Neural progenitor cell (in vitro differentiated cells): ENCODE measurements around the gene ICAM3. TPM values are rescaled to one million over a fixed set of nuclear protein-coding genes. Genes with fewer than 3 reads are reported as not detected.
A peak's percentile ranks its signal among the peaks of the same experiment; 100 is the strongest.
"Not testable (repeated sequence)": the region's sequence is repeated elsewhere in the genome, so short reads cannot be mapped to it uniquely, and the experiment has no call there.

Source experiments
- DNase-seq: peaks from one replicate; pipeline ENCODE4 v3.0.0-alpha.2; 2016; ENCODE audit warnings: low spot score
- H2AFZ ChIP-seq: fragments of 200-600 bp; sonication (generic); replicated peaks from 2 replicates; pipeline ENCODE4 v1.6.1; 2016; ENCODE audit warnings: antibody characterized with exemption
- H3F3A ChIP-seq: fragments of 200-600 bp; sonication (generic); 2 replicates; pipeline ENCODE4 v1.6.1; 2016; ENCODE audit warnings: antibody characterized with exemption, low read depth
- H3K27ac ChIP-seq: fragments of 200-600 bp; sonication (generic); 2 replicates; pipeline ENCODE4 v1.5.1; 2016; ENCODE audit warnings: mild to moderate bottlenecking
- H3K27me3 ChIP-seq: fragments of 200-600 bp; sonication (generic); 2 replicates; pipeline ENCODE4 v1.6.1; 2016; ENCODE audit warnings: mild to moderate bottlenecking, moderate library complexity
- H3K36me3 ChIP-seq: fragments of 200-600 bp; sonication (generic); 2 replicates; pipeline ENCODE4 v1.5.1; 2016
- H3K4me1 ChIP-seq: fragments of 200-600 bp; sonication (generic); 2 replicates; pipeline ENCODE4 v1.6.1; 2016; ENCODE audit warnings: mixed run types
- H3K4me2 ChIP-seq: fragments of 200-600 bp; sonication (generic); 2 replicates; pipeline ENCODE4 v1.6.1; 2016
- H3K4me3 ChIP-seq: fragments of 200-600 bp; sonication (generic); 2 replicates; pipeline ENCODE4 v1.5.1; 2016
- H3K79me2 ChIP-seq: fragments of 200-600 bp; sonication (generic); 2 replicates; pipeline ENCODE4 v1.6.1; 2016; ENCODE audit warnings: low read depth
- H3K9ac ChIP-seq: fragments of 200-600 bp; sonication (generic); 2 replicates; pipeline ENCODE4 v1.6.1; 2016
- H3K9me3 ChIP-seq: fragments of 200-600 bp; sonication (generic); 2 replicates; pipeline ENCODE4 v1.5.1; 2016; ENCODE audit warnings: low read depth
- H4K20me1 ChIP-seq: fragments of 200-600 bp; sonication (generic); 2 replicates; pipeline ENCODE4 v1.6.1; 2016; ENCODE audit warnings: low read depth
- H3K27ac Mint-ChIP-seq: 3 replicates; pipeline ENCODE4 v1.8.0; 2021; ENCODE audit warnings: mixed read lengths
- H3K27me3 Mint-ChIP-seq: 2 replicates; pipeline ENCODE4 v1.8.0; 2022; ENCODE audit warnings: low read depth, mild to moderate bottlenecking, inconsistent platforms, moderate library complexity, mixed read lengths; ENCODE audit not compliant: insufficient read depth
- H3K36me3 Mint-ChIP-seq: 3 replicates; pipeline ENCODE4 v1.8.0; 2021; ENCODE audit warnings: mixed read lengths
- H3K4me1 Mint-ChIP-seq: 3 replicates; pipeline ENCODE4 v1.8.0; 2021; ENCODE audit warnings: mixed read lengths
- H3K4me3 Mint-ChIP-seq: 3 replicates; pipeline ENCODE4 v1.8.0; 2021; ENCODE audit warnings: mild to moderate bottlenecking, moderate library complexity, mixed read lengths
- H3K9me3 Mint-ChIP-seq: 3 replicates; pipeline ENCODE4 v1.8.0; 2020; ENCODE audit warnings: mixed read lengths
- CTCF ChIP-seq: fragments of 200-600 bp; sonication (generic); IDR thresholded peaks from 2 replicates; pipeline ENCODE4 v1.5.1; 2017; ENCODE audit warnings: antibody characterized with exemption, mild to moderate bottlenecking
- EZH2 ChIP-seq: fragments of 200-600 bp; sonication (generic); IDR thresholded peaks from 2 replicates; pipeline ENCODE4 v1.6.1; 2017; ENCODE audit warnings: antibody characterized with exemption, mild to moderate bottlenecking, moderate library complexity
- EZH2phosphoT487 ChIP-seq: fragments of 200-600 bp; sonication (generic); IDR thresholded peaks from 2 replicates; pipeline ENCODE4 v1.6.1; 2017; ENCODE audit warnings: antibody characterized with exemption
- total RNA-seq: library from RNA; depleted of rRNA; stranded (reverse); fragments of >200 nt; gene quantifications from 2 replicates; pipeline ENCODE4 v1.2.3, GENCODE V29; 2015; ENCODE audit warnings: low replicate concordance

Gene ICAM3
- total RNA-seq, 1 donor from 2014 or later = 1.3 TPM

DNA sequence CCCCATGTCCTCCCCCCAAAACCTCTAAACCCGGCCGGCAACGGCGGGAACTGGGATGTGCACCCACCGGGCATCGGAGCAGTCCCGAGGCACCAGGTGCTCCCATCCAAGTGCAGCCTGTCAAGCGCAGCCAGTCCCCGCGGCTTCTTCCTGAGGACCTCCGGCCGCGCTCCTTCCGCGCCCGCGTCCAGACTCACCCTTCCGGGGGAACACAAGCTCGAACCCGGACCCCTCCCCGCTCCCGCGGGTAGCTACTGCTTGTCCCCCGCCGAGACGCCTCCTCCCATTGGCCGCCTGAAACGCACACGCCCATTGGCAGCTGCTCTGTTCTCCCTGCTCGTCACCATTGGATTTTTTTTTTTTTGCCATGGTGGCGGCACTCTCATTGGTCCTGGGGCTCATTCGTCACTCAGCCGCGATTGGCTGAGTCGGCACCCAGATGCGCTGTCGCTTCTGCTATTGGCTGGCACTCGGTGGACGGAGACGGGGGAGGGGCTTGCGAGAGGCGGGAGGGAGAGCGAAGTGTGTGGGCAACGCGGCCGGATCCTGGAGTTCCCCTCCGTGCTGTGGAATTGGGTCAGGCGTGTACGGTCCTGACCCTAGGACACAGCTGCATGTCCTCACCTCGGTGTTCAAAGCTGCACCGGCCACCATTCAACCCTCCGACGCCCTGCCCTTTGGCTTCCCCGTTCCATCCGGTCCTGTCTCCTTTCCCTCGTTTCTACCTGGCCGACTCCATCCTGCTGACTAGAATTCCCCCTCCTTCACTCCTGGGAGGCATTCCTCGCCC is 41.1 kb upstream of the ICAM3 start, which contains the start of gene TYK2:
Gene TYK2, minus strand, starts transcription at position 260 of the 790 bp plus-strand sequence. CDS start 2,166 bp downstream, outside the sequence.
- Histone ChIP-seq H3K36me3 (no peaks in the 10 kb centered on the region), H4K20me1 (no peaks in the 10 kb centered on the region), H3K4me3 (peak within 1 kb of the TSS; percentile 72), H2AFZ (peak within 1 kb of the TSS; percentile 86), H3K9ac (peak within 1 kb of the TSS; percentile 47), H3K79me2 (peaks cover 11% of the 10 kb centered on the region), H3F3A (peaks cover 10% of the 10 kb centered on the region), H3K9me3 (no peaks in the 10 kb centered on the region), H3K27ac (no peak within 1 kb of the TSS), H3K27me3 (no peaks in the 10 kb centered on the region), H3K4me2 (peak within 1 kb of the TSS; percentile 88), H3K4me1 (peaks cover 4% of the 10 kb centered on the region)
- Mint-ChIP-seq H3K27me3 (peaks cover 2% of the 10 kb centered on the region), H3K4me1 (peaks cover 9% of the 10 kb centered on the region), H3K27ac (peak within 1 kb of the TSS; percentile 65), H3K36me3 (peaks cover 8% of the 10 kb centered on the region), H3K4me3 (peak within 1 kb of the TSS; percentile 93), H3K9me3 (no peaks in the 10 kb centered on the region)
- no peak for TF ChIP-seq EZH2
- TF ChIP-seq EZH2phosphoT487 = no peak
- no peak for TF ChIP-seq CTCF
- peak; percentile 98 for DNase-seq

DNA sequence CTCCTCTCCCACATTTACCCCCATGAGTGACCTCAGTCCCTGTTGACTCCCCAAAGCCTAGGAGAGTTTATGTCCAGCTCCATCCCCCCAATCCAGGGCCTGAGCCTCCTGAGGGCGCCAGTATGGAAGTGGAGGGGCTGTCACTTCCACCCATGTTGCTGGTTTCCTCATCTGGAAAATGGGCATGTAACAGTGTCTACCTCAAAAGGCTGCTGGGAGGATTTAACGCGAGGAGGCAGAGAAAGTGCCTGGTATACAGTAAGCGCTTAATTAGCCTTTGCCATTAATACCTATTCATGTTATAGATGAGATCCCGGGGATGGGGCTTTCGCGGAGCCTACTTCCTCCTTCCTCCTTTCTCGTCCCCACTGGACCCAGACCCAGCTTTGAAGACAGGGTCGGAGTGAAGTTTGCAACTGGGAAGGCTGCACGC is 40.5 kb upstream of the ICAM3 start:
- Histone ChIP-seq H3F3A (peaks cover 10% of the 10 kb centered on the region), H3K4me2 (peak overlapping the region; percentile 83), H3K9me3 (no peaks in the 10 kb centered on the region), H3K9ac (peak overlapping the region; percentile 47), H3K27me3 (no peaks in the 10 kb centered on the region), H3K79me2 (peaks cover 11% of the 10 kb centered on the region), H3K36me3 (no peaks in the 10 kb centered on the region), H4K20me1 (no peaks in the 10 kb centered on the region), H3K4me1 (peaks cover 4% of the 10 kb centered on the region), H3K27ac (no peak overlapping the region), H3K4me3 (peak overlapping the region; percentile 72), H2AFZ (peak overlapping the region; percentile 86)
- H3K9me3 Mint-ChIP-seq = no peaks in the 10 kb centered on the region
- H3K4me1 Mint-ChIP-seq = peaks cover 9% of the 10 kb centered on the region
- no peak for TF ChIP-seq EZH2
- DNase-seq = no peak
- H3K27me3 Mint-ChIP-seq = peaks cover 2% of the 10 kb centered on the region
- H3K36me3 Mint-ChIP-seq = peaks cover 10% of the 10 kb centered on the region
- no peak overlapping the region for H3K27ac Mint-ChIP-seq
- peak overlapping the region; percentile 93 for H3K4me3 Mint-ChIP-seq

GRCh38 chr19:10378124-10378523 is 38.7 kb upstream of the ICAM3 start:
- no peak overlapping the region for H2AFZ ChIP-seq
- DNase-seq = no peak
- H4K20me1 ChIP-seq = no peaks in the 10 kb centered on the region
- no peaks in the 10 kb centered on the region for H3K9me3 Mint-ChIP-seq
- H3K27me3 Mint-ChIP-seq = no peaks in the 10 kb centered on the region
- no peak overlapping the region for H3K27ac ChIP-seq
- TF ChIP-seq EZH2phosphoT487 (no peak), EZH2 (no peak), CTCF (no peak)
- H3K79me2 ChIP-seq = peaks cover 11% of the 10 kb centered on the region
- no peaks in the 10 kb centered on the region for H3K9me3 ChIP-seq
- H3K9ac ChIP-seq = no peak overlapping the region
- H3F3A ChIP-seq = peaks cover 10% of the 10 kb centered on the region
- peaks cover 11% of the 10 kb centered on the region for H3K36me3 Mint-ChIP-seq
- H3K27me3 ChIP-seq = no peaks in the 10 kb centered on the region
- no peaks in the 10 kb centered on the region for H3K36me3 ChIP-seq
- H3K4me1 ChIP-seq = peaks cover 4% of the 10 kb centered on the region
- H3K4me3 Mint-ChIP-seq = no peak overlapping the region
- H3K27ac Mint-ChIP-seq = no peak overlapping the region
- H3K4me1 Mint-ChIP-seq = peaks cover 9% of the 10 kb centered on the region
- H3K4me2 ChIP-seq = no peak overlapping the region
- no peak overlapping the region for H3K4me3 ChIP-seq

- H3K4me1 Mint-ChIP-seq, H3K9ac ChIP-seq, H3K4me1 ChIP-seq, H2AFZ ChIP-seq, H3K9me3 Mint-ChIP-seq, H3K4me3 Mint-ChIP-seq, H3K4me3 ChIP-seq, H3K27me3 ChIP-seq, H3K27ac ChIP-seq, H3K27ac Mint-ChIP-seq, H4K20me1 ChIP-seq, H3K36me3 ChIP-seq, H3K27me3 Mint-ChIP-seq, H3K4me2 ChIP-seq, DNase-seq, H3K9me3 ChIP-seq: not testable (repeated sequence)
- Histone ChIP-seq H3K79me2 (peaks cover 11% of the 10 kb centered on the region), H3F3A (peaks cover 10% of the 10 kb centered on the region)
- H3K36me3 Mint-ChIP-seq = peaks cover 11% of the 10 kb centered on the region
Observed at GRCh38 chr19:10377140-10377640, 37.8 kb upstream of the ICAM3 start.
